Heart right ventricle (tissue), 16 donors: ENCODE measurements around the gene C4orf50. TPM values are rescaled to one million over a fixed set of nuclear protein-coding genes. Genes with fewer than 3 reads are reported as not detected.

Experiments
- ATAC-seq, 8 donors: fragments of 200-7000 bp; cut with Tn5 transposase; one replicate each; pipeline ENCODE4 v1.9.1; 2020; ENCODE audit warnings: mild to moderate bottlenecking in 8 of 8, moderate library complexity in 8 of 8, moderate number of reproducible peaks in 1 of 8
- DNase-seq, 2 donors: peaks; one replicate each; pipeline ENCODE4 v3.0.0-alpha.2; 2020
- H3K27ac ChIP-seq, 10 donors: fragments of 200-600 bp; sonication (generic) in 2 of 10; one replicate each; pipeline versions ENCODE4 v1.5.0 to v1.8.0; 2020 to 2022; ENCODE audit warnings: mild to moderate bottlenecking in 3 of 10
- H3K27me3 ChIP-seq, 7 donors: fragments of 200-600 bp; one replicate each; pipeline ENCODE4 v1.8.0; 2021 to 2022; ENCODE audit warnings: mild to moderate bottlenecking in 2 of 7
- H3K36me3 ChIP-seq, 9 donors: fragments of 200-600 bp; sonication (generic) in 1 of 9; one replicate each; pipeline versions ENCODE4 v1.5.0 to v1.8.0; 2020 to 2022; ENCODE audit warnings: mild to moderate bottlenecking in 2 of 9
- H3K4me1 ChIP-seq, 9 donors: fragments of 200-600 bp; sonication (generic) in 1 of 9; one replicate each; pipeline versions ENCODE4 v1.5.0 to v1.8.0; 2020 to 2022; ENCODE audit warnings: mild to moderate bottlenecking in 4 of 9
- H3K4me3 ChIP-seq, 10 donors: fragments of 200-600 bp; sonication (generic) in 2 of 10; one replicate each; pipeline versions ENCODE4 v1.5.0 to v1.8.0; 2020 to 2022; ENCODE audit warnings: mild to moderate bottlenecking in 7 of 10, moderate library complexity in 2 of 10
- H3K9me3 ChIP-seq, 11 donors: fragments of 200-600 bp in 10 of 11; sonication (generic) in 2 of 11; one replicate each; pipeline versions ENCODE4 v1.5.0 to v1.8.0; 2013 to 2022; ENCODE audit warnings: mild to moderate bottlenecking in 2 of 11, control low read depth in 1 of 11, moderate library complexity in 1 of 11
- WGBS, 2 donors: extraction: QIAGEN DNeasy Blood & Tissue Kit; methylation state at CpG; one replicate each; pipeline ENCODE4 v1.1.7; 2013; ENCODE audit warnings: inconsistent platforms in 1 of 2; 5-methylcytosine and 5-hydroxymethylcytosine counted together
- intact Hi-C, 10 donors: fragments of 100-400 bp; cut with DNase I; formaldehyde crosslinking; loops; one replicate each; pipeline versions ENCODE4 v1.11.1 to v1.14.2; 2022
- polyA plus RNA-seq, 2 donors: library from polyadenylated mRNA; stranded (reverse); fragments of 200-250 nt; gene quantifications; one replicate each; pipeline ENCODE4 v1.2.3, GENCODE V29; 2013
- total RNA-seq, 10 donors: library from RNA; stranded (reverse); fragmentation: NEBNext Ultra II Directional in 3 of 10; extraction: Animal tissue kit (Norgen Biotek cat#: 25700) in 3 of 10; gene quantifications; one replicate each; pipeline versions ENCODE4 v1.2.1 to v1.2.4, GENCODE V29; 2021 to 2023
- TF ChIP-seq, protein P1 (sequence below), 9 donors: fragments of 200-600 bp; sonication (generic) in 2 of 9; IDR thresholded peaks; one replicate each; pipeline versions ENCODE4 v1.5.0 to v1.8.0; 2021 to 2022; ENCODE audit warnings: antibody characterized with exemption in 9 of 9, mild to moderate bottlenecking in 5 of 9, moderate library complexity in 1 of 9
- donor health status: Arrhythmogenic right ventricular cardiomyopathy.
- donor health status: ischemic (EF 13 %, LVEDD 7.1; RV severe dilation, severe dysfunction).
- donor health status: healthy with polysubstance abuse.
- donor health status: DM: no; HTN: yes; CAD: no.
- donor health status: DM: no; HTN: no; CAD: no.
- donor health status: ischemic (EF 25% LVEDD 6.9; RV normal size, moderate dysfunction).
- donor health status: ischemic (EF 25% LVEDD 5.7; RV mildly dilated, moderate dysfunction).
- donor health status: healthy.
- donor health status: DM: yes; HTN: yes; CAD: no.
- donor health status: Ischemic cardiomyopathy.
- donor health status: ischemic (EF 35%, LVEDD 5.7; RV mildly dilated, moderate dysfunction).
- donor health status: nonischemic (EF 11% LVEDD 7.7; RV severe dilation, severe dysfunction).
- donor health status: DM: yes; HTN: yes; CAD: no.
- donor health status: PGD.
- donor health status: ischemic (EF 29% LVEDD 5.4; RV normal size, mild dysfunction).
- donor health status: nonischemic (EF 23%, LVEDD 6.1; RV moderate dilation, normal function).

The C4orf50 gene
- total and polyA plus RNA-seq, 12 donors, result 0.05 TPM; not detected in 11

DNA sequence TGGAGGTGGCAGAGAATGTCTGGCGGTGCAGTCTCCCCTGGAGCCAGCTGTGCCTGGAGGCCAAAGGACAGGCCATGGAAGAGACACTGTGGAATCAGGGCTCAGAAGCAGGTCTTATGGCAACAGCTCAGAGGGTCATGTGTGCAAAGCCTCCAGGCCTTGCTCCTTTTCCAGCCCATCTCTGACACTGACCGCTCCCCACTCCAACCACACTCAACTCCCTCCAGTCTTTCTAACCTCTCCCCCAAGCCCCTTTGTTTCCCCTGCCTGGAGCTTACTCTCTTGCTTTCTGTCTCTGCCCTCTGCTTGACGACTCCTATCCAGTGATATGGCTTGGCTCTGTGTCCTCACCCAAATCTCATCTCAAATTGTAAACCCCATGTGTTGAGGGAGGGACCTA, 91.1 kb downstream of the C4orf50 start:
- Histone ChIP-seq H3K36me3 (no peaks in the 10 kb centered on the region), H3K27ac (no peak overlapping the region), H3K4me3 (no peak overlapping the region), H3K9me3 (no peaks in the 10 kb centered on the region), H3K27me3 (peaks cover 0 to 72% (median 57%) of the 10 kb centered on the region in 7 donors), H3K4me1 (no peaks in the 10 kb centered on the region)
- TF ChIP-seq, protein P1, sequence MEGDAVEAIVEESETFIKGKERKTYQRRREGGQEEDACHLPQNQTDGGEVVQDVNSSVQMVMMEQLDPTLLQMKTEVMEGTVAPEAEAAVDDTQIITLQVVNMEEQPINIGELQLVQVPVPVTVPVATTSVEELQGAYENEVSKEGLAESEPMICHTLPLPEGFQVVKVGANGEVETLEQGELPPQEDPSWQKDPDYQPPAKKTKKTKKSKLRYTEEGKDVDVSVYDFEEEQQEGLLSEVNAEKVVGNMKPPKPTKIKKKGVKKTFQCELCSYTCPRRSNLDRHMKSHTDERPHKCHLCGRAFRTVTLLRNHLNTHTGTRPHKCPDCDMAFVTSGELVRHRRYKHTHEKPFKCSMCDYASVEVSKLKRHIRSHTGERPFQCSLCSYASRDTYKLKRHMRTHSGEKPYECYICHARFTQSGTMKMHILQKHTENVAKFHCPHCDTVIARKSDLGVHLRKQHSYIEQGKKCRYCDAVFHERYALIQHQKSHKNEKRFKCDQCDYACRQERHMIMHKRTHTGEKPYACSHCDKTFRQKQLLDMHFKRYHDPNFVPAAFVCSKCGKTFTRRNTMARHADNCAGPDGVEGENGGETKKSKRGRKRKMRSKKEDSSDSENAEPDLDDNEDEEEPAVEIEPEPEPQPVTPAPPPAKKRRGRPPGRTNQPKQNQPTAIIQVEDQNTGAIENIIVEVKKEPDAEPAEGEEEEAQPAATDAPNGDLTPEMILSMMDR (IDR thresholded peaks at IDR 0.05), result no peak
- no peak for ATAC-seq
- 79 to 84% methylated on average over 3 of the region's 3 CpGs for WGBS, 2 donors
- intact Hi-C loops, result no loop called here
- no peak for DNase-seq

DNA sequence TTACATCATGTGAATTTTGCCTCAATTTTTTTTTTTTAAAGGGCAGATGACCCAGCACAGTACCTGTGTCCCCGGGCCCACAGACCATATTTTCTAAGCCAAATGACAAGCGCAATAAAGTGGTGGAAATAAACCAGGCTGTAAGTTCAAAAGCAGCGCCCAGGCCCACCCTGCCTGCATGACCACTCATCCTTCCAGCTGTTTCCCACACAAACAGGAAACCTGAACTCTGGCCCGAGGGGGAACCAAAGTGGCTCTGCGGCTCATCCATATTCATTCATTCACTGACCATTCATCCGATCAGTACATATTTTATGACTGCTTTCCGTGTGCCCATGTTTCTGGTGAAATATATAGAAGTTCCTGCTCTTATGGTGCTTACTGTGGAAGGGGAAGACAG, 91.6 kb downstream of the C4orf50 start:
- no peak overlapping the region for H3K27ac ChIP-seq
- H3K27me3 ChIP-seq, result peaks cover 0 to 72% (median 55%) of the 10 kb centered on the region in 7 donors
- no peaks in the 10 kb centered on the region for H3K4me1 ChIP-seq
- intact Hi-C loops, result no loop called here
- no peaks in the 10 kb centered on the region for H3K9me3 ChIP-seq
- TF ChIP-seq, protein P1 (IDR thresholded peaks at IDR 0.05), result no peak
- WGBS, 2 donors, result 63 to 76% methylated on average over 7 of the region's 7 CpGs
- H3K36me3 ChIP-seq, result no peaks in the 10 kb centered on the region
- H3K4me3 ChIP-seq, result no peak overlapping the region
- ATAC-seq, result no peak
- no peak for DNase-seq

DNA sequence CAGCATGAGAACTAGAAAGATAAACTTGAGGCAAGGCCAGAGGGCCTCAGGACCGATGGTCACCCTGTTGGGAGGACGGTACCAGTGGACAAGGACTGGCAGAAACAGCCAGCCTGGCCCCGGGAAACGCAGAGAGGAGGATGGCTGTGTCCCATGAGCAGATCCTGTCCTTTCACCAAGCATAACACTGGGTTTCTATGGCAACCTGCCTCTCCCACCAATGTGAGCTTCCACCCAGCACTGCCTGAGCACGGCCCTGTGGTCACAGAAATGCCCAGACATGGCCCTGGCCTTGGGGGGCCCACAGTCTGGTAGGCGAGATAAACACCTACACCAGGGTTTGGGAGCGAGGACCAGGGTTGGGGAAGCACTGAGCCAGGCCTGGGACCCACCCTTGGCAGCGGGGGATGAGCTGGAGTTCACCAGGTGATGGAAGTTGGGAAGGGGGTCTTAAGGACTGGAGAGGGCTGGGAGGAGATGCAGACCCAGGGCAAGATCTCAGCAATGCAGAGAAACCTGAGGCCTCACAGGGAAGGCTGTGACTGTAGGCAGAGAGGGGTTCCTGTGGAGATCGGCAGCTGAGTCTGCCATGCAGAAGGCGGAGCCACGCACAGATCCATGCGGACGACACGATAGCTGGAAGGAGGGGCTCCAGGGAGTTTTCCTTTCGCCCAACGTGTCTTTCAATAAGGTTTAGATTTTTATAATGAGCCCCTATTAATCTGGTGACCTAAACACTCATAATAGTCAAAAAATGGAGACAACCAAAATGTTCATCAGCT, 92.6 kb downstream of the C4orf50 start:
- H3K4me1 ChIP-seq, result no peaks in the 10 kb centered on the region
- H3K27me3 ChIP-seq, result peaks cover 0 to 71% (median 53%) of the 10 kb centered on the region in 7 donors
- intact Hi-C loops, result no loop called here
- H3K9me3 ChIP-seq, result no peaks in the 10 kb centered on the region
- H3K4me3 ChIP-seq, result no peak overlapping the region
- no peaks in the 10 kb centered on the region for H3K36me3 ChIP-seq
- DNase-seq (no peak), ATAC-seq (no peak)
- WGBS, 2 donors, result 80 to 86% methylated on average over 16 of the region's 16 CpGs
- H3K27ac ChIP-seq, result no peak overlapping the region
- TF ChIP-seq, protein P1 (IDR thresholded peaks at IDR 0.05), result no peak

DNA sequence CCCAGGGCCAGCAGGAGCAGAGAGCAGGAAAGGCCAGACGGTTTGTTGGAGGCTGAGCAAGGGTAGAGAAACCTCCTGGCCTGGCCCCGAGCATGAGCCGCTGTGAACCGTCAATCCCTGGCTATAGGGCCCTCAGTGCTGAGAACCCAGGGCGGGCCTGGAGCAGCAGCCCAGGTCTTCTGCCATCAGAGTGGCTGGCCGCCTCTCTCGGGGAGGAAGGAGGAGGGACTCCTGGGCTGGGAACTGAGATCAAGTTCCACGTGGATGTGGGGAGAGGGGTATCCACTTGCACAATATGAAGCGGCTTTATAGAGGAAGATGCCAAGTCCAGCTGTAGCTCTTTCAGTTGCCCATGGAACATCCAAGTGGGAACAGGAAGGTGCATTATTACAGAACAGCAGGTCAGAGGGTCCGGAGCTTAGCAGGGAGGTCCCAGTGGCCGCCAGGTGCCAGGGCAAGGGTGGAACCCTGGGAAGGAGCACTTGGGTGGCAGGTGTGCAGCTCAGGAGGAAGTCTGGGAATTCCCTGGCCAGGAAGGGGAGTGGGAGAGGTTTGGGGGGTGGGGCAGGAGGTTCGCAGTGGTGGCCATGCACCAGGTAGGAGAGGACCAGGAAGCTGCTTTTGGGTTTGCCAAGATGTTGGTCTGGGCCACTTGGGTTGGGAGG, 93.6 kb downstream of the C4orf50 start:
- TF ChIP-seq, protein P1 (IDR thresholded peaks at IDR 0.05), result no peak
- intact Hi-C loops, result no loop called here
- H3K27ac ChIP-seq, result no peak overlapping the region
- H3K27me3 ChIP-seq, result peaks cover 0 to 71% (median 52%) of the 10 kb centered on the region in 7 donors
- no peak for ATAC-seq
- no peaks in the 10 kb centered on the region for H3K4me1 ChIP-seq
- no peaks in the 10 kb centered on the region for H3K36me3 ChIP-seq
- 70 to 80% methylated on average over 12 of the region's 12 CpGs for WGBS, 2 donors
- DNase-seq, result no peak
- H3K9me3 ChIP-seq, result no peaks in the 10 kb centered on the region
- H3K4me3 ChIP-seq, result no peak overlapping the region
